CD4-positive, alpha-beta T cell treated with Interferon gamma for 1 hour (primary cell): ENCODE measurements around the gene CACNB4.

Source experiments
- DNase-seq: peaks from one replicate; pipeline ENCODE4 v3.0.0-alpha.2; 2020

Gene CACNB4

DNA sequence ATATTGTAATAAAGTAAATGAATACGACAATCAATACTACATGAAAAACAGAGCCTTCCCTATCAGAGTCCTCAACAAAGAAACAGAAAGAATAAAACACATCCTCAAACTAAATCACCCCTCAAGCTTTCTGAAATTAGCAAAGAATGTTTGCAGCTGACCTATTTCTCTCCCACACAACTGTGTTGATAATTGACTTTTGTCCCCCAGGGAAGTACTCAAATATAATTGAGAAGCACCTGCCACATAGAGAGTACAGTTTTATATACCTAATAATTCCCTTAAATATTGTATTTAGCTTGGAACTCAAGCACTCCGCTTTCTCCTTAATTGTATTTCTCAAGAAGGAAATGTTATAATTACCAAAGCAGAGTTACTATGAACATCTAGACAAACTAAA is 12.6 kb downstream of the CACNB4 start:
- no peak for DNase-seq

DNA sequence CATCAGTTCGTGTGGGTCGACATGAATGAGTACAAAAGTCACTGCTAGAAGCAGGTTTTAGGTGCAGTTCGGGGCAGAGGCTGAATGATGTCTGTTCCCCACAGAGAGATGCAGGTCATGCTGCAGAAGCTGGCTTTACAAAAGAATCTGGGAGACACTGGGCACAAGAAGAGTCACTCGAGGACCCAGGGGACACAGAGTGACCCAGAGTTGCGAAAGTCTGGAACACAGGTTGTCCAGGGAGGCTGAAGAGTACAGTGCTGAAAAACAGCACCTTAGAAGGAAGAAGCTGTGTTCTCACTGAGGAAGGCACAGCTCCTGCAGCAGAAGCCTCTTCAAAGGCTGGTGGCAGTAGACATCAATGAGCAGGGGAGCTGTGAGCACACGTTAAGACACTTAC is 14.8 kb downstream of the CACNB4 start:
- no peak for DNase-seq

DNA sequence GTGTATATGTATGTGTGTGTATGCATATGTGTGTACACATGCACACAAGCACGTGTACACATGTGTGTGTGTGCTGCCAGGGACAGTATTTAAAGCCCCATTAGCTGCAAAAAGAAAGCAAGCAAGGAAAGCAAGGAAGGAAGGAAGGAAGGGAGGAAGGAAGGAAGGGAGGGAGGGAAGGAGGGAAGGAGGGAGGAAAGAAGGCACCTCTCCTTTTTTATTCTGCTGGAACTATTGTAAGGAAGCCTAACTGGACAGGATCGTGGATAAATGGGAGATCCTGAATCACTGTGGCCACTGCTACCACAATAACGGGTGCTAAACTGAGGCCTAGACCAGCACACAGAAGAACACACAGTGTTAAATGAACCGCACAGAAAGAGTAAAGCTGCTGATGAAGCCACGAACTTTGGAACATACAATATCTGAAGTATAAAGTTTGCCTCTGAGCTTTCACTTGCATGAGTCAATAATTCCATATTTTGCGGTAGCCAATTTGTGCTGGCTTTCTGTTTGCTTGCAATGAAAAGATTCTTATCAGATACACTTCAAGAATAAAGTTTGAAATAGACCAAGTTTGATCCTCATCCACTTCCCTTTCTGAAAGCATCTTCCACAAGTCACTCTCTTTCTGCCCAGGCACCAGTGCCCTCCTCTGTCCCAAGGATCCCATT is 15.5 kb downstream of the CACNB4 start:
- no peak for DNase-seq

DNA sequence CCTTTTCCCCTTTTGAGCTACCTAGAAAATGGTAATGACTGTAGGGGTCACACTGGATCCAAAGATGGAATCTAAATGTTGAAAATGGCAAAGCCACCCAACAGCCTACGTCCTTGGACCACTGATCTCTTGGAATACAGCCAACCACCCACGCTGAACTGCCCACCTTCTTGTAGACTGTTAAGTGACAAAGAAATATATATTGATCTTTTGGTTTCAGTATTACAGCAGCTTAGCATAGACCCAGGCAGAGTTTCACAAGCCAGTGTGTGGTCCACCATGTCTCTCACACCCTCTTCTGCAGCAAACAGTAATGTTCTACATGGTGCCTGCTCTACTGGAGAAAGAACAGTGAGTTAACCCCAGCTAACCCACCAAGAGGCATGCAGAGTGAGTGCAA is 20.2 kb downstream of the CACNB4 start:
- no peak for DNase-seq

DNA sequence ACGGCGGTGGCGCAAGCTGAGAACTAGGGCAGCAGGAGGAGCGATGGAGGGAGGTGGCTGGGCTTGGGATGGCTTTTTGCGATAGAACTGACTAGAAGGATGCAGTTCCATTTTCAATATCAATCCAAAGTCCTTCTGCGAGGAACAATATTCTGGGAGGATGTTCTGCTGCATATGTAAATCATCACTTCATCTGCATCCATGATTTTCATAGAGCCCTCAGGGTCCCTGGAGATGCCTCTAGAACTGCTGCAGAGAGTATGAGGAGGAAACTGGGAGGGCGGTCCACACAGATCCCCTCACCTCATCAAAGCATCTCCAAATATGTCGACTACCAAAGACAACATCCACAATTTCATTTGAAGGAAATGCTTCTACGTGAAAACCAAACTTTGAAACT is 20.8 kb downstream of the CACNB4 start:
- no peak for DNase-seq

DNA sequence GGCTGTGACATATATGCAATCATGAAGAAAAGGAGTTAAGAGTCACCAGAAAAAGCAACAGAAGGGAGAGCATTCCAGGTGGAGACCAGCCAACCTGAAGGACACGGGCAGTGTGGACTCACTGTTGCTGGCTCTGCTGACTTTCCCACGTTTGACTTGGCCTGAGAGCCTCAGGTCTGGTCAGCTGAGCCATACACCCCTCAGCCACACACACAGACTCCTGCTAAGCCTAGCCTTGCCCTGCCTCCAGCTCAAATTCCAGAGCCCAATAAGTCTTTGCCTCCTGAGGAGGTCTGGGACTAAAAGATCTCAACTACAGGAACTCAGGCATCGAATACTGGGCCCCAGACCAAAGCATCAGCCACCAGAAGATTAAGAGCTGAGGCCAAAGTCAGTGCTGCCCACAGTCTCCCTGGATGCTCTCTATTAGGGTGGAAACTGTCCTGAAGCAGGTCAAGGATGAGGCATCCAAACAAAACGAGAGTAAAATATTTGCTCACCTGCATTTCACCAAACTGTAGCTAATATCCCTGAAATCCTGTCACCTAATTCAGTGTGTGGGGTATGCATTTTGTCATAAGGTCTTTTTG is 23.3 kb downstream of the CACNB4 start:
- DNase-seq, result no peak

DNA sequence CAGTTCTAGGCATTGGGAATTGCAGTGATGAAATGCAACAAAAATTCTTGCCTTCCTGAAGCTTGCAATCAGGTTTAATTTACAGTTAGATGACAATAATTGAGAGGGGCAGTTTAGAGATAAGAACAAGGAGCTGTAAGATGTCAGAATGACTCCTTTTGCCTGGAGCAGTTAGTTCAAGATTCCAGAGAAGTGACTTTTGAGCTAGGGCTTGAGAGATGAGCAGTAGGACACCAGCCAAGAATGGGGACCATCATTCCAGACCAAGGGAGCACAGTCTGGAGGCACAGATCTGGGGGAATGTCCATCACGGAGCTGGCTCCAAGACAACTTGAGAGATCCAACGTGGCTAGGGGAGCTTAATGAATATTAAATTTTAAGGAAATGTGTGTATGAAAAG is 26.8 kb downstream of the CACNB4 start:
- no peak for DNase-seq

DNA sequence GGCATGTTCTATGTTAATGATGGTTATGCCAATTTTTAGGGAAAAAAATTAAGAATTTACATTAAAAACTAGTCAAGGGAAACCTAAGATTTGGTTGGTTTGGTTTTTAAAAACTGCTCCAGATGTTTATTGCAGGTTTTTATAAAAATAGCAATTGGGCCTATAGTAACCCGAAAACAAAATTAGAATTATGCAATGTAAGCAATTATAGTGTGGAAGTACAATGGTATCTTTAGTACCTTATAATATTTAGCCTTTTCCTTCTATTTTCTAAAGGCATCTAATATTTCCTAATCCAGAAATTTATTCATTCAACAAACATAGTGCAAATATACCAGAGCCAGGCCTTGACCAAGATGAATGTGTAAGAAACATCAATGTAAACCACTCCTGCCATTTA is 27.3 kb downstream of the CACNB4 start:
- DNase-seq, result no peak

DNA sequence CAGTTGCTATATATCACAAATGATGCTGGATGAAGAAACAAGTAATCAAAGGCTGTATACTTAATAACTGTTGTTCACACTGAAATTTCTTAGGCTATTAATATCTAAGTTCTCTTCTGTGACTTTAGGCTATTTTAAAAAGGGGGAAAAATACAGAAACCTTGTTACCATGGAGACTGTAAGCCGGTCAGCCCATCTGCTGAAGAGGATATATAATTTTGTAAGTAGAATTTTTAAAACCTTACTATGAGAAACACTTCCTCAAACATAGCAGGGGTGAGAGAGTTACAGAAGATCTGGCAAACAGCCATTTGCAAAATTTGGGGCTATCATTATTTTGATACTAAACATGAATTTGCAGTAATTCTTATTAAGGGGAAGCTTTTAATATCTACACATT is 27.8 kb downstream of the CACNB4 start:
- DNase-seq, result no peak

DNA sequence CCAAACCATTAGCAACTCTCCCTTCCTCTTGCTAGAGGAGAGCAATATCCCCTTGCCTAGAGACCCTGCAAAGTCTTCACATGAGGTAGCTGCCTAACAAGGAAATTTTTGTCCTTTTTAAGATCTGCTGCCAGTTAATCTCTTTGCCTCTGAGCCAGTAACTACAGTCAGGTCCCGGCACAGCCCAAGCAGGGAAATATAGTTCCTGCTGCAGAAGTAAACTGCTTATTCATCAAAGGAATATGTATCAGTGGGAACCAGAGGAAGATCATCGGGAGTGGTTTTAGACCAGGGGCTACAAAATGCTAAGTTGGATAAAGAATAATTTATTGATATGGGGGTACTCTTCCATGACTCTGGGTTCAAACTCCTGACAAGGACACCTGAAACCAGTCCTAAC is 30.6 kb downstream of the CACNB4 start:
- DNase-seq, result no peak

DNA sequence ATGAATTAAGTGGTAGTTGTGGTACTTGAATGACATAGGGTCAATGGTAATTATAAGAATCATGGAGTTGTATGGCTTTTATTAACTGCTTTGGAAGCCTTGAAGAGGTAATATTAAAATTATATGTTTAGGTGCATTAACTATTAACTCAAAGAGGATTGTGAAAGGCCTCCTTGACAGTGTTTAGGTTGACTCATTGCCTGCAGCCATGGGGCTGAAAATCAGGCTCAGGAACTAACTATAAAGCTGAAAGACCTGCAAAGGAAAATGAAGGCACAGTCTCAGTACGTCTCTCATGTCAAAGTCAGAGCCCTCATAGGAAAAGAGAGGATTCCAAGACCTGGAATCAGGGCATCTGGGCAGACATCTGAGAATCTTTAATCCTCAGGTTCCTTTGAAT is 31.0 kb downstream of the CACNB4 start:
- no peak for DNase-seq

DNA sequence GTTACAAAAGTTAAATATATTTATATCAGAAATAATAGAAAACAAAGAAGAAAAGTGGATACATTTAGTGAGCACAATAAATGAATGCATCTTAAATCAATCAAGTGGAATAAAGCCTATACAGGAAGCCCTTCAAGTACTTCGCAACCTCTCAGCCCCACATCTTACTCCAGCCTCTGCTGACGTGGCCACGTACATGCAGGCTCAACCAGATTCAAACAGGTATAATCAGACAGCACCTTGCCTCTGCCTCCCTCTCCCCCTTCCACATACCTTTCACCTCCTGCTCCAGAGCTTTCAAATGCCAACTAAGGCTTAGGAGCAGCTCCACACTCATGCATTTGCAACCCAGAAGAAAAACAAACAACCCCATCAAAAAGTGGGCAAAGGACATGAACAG is 32.9 kb downstream of the CACNB4 start:
- no peak for DNase-seq

DNA sequence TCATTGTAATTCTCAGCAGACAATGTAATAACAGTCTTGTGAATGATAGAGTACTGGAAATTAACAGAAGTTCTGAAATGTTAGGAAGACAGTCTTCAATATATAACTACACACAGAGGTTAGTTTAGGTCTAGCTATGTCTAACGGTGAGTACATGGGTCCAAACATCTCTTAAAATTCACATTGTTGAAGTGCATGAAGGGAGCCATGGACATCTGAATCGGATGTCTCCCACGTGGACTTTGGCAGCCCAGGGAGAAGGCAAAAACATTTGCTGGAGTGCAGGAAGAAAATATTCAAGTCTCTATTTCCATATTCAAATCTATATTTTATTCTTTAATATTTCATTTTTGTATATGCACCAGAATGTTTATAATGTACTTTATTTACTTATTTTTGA is 34.8 kb downstream of the CACNB4 start:
- no peak for DNase-seq

DNA sequence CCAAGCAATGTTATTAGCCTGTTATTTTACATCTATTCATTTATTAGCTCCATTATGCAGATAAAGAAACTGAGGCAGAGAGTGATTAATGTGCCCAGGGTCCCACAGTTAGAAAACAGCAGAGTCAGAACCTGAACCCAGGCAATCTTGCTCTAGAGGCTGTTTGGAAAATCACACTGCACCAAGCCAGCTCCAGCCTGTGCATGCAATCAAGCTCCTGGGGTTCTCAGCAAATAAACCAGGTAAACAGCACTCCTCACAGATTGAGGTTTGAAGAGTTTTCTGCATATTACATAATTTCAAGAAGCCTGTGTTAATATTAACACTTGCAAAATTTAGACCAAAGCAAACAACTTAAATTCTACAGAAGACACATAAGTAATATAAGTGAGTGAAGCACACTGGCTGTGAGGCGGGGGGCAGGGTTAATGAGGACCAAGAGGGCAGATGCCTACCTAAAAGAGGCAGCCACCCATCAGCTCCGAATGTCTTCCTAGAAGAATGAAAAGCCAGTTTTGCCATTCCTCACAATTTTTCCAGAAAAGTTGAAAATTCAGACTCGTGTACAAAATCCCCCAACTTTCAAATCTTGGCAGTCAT is 35.4 kb downstream of the CACNB4 start:
- no peak for DNase-seq

DNA sequence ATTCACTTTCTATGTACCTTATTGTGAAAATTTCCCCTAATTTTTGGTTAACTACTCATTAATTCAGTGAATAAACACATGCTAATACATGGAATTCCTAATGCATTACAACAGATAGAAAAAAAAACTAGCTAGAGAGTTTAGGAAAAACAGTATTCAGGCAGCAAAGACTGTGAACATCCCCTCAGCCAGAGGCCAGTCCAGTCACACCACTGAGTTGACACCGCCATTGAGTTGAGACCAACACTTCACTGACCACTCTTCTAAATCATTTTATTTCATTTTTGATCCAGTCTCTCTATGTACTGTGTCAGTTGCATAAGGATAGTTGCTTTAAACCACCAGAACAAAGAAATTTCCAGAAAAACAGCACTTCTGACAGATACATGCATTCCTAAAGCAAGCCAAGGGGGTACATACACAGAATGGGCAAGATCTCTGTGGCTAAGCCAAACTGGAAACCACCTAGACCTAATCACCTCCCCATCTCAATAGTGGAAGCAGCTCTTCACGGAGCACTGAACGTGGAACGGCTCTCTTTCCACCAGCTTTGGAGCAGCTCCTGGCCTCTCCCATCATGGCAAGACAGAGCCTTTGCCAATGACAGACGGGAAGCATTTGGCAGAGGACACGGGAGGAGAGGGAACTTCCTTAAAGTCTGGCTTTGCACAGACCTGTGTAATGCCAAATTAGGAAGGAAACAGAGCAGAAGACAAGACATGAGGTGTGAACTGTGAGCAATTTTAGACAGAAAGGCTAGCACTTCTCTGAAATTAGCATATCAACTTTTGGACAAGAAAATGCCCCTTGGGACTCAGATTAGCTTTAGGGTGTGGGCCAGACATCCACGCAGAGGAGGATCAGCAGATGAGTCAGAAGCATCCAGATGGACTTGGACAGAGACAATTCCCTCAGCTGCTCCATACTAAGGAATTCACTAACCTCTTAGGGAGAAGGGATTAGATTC is 36.4 kb downstream of the CACNB4 start:
- no peak for DNase-seq

DNA sequence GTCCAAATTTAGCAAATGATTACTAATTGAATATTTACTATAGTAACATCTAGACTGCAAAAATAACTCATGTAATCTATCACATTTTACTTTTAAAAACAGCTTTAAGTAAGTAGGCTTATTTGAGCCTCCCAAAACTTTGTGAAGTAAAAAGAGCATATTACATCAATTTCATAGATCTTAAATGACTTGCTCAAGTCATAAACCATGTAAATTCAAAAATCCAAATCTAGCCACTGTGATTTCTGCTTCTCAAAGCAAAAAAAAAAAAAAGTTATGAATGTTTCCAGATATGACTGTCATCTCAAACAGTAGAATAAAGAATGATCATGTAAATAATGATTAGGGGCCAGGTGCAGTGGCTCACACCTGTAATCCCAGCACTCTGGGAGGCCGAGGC is 37.5 kb downstream of the CACNB4 start:
- no peak for DNase-seq

DNA sequence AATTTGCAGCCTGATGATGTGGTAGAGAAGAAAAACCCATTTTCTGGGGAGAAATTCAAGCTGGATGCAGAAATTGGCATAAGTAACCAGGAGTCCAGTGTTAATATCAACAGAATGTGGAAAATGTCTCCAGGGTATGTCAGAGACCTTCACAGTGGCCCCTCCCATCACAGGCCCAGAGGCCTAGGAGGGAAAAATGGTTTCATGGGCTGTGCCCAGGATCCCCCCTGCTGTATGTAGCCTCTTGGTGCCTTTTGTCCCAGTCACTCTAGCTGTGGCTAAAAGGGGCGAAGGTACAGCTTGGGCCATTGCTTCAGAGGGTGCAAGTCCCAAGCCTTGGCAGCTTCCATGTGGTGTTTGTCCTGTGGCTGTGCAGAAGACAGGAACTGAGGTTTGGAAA is 40.2 kb downstream of the CACNB4 start:
- DNase-seq, result no peak

DNA sequence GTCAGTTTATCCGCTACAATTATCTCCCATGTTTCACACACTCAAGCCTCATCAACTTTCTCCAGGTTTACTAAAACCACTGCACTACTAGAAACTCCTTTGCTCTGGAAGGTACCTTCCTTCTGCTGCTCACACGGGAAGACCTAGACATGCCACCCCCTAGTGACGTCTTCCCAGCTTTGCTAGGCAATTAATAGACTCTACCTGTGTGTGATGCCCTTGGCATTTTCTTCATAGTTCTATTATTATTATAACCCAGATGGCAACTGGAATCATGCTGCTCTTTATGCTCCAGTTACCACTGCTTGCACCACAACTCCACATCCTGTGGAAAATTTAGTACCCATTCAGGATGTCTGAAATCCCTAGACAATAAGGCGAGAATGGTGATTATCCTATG is 42.4 kb downstream of the CACNB4 start:
- no peak for DNase-seq

DNA sequence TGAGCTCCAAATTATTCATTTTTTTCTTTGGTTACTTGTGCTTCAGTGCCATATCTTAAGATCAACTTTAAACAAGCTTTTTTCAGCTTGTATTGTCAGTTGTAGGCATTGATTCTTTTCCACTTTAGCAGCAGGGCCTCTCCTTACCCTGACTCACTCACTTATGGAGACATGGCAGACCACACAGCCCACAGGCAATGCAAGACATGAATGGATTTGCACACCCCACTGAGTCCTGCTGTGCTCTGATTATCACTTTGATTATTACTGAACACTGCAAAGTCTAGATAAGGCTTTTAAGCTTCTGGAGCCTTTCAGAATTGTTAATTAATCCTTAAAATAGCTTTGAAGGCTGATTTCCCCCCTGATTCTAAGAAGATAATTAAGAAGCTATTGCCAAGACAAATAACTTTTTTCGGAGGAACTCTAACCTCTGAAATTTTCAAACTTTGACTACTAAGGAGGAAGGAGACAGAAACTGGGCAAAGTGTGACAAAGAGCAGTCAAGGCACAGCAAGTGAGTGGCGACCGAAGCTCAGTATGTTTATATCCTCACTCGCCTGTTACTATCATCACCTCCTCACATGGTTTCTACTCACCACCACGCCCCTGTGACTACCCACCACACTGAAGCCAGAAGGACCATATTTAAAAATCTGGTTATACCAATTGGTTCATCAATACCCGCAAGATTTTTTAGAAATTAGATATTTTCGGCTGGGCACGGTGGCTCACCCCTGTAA is 43.3 kb downstream of the CACNB4 start:
- DNase-seq, result no peak

DNA sequence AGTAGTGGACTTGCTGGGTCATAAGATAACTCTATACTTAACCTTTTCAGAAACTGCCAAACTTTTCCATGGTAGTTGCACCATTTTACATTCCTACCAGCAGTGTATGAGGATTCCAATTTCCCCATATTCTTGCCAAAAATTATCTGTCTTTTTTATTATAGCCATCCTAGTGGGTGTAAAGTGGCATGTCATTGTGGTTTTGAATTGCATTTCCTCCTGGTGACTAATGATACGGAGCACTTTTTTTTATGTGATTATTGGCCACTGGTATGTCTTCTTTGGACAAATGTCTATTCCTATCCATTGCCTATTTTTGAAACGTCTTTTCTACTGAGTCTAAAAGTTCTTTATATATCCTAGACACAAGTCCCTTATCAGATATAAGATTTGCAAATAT is 44.3 kb downstream of the CACNB4 start:
- DNase-seq, result no peak

DNA sequence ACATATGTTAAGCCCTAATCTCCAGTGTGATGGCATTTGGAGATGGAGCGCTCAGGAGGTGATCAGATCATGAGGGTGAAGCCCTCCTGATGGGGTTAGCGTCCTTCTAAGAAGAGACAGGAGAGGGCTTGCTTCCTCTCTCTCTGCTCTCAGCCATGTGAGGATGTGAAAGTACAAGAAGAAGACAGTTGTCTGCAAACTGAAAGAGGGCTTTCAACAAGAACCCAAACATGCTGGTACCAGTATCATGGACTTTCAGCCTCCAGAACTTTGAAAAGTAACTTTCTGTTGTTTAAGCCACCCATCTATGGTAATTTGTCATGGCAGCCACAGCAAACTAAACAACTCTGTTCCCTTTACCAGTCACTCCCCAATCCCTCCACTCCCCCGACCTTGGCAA is 47.4 kb downstream of the CACNB4 start:
- DNase-seq, result no peak

DNA sequence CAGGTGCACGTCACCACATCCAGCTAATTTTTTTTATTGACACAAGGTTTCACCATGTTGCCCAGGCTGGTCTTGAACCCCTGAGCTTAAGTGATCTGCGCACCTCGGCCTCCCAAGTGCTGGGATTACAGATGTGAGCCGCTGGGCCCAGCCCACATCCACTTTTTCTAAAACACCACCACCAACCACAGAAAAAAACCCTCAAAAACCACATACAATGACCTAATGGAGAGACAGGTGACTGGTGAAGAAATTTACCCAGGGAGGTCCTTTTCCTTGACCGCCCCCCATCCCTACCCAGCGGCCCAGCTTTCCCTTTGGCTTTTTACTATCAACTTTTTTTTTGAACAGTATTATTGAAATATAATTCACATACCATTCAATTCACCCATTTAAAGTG is 47.9 kb downstream of the CACNB4 start:
- DNase-seq, result no peak

DNA sequence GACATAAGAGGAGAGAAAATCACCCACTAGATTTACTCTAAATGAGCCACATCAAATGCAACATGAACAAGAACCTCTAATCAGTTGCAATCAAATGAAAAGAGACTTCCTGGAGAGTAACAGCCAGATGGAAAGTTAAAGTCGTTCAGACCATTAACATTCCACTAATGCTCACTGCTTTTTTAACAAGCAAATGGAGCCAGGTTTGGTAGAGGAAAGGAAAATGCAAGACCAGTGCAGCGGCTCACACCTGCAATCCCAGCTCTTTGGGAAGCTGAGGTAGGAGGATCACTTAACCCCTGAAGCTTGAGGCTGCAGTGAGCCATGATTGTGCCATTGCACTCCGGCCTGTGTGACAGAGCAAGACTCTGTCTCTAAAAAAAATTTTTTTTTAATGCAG is 48.5 kb downstream of the CACNB4 start:
- DNase-seq, result no peak
